Stimulated activated CD4-positive, alpha-beta T cell treated with anti-CD3 and anti-CD28 coated beads, Interleukin-4, amount 100 ng/mL, for 4 hours (primary cell): ENCODE data around the gene COL5A1.

Source experiments
- DNase-seq, 2 experiments: peaks; one replicate each; pipeline ENCODE4 v3.0.0-alpha.2; 2020

The COL5A1 gene

DNA sequence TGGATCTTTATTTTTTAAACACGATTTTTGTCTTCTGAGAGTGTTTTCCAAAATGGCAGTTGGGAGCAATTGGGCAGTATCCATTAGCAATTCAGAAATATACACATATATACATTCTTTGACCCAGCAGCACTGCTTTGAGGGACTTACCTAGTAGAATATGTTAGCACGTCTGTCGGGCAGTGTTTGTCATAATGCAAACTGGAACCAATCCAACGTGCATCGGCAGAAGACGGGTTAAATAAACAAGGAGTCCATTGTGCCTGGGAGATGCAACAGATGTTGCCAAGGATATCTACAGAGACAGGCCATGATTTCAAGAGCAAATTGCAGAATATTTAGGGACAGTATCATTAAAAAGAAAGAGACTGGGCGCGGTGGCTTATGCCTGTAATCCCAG is 107.0 kb downstream of the COL5A1 start:
- DNase-seq = no peak

DNA sequence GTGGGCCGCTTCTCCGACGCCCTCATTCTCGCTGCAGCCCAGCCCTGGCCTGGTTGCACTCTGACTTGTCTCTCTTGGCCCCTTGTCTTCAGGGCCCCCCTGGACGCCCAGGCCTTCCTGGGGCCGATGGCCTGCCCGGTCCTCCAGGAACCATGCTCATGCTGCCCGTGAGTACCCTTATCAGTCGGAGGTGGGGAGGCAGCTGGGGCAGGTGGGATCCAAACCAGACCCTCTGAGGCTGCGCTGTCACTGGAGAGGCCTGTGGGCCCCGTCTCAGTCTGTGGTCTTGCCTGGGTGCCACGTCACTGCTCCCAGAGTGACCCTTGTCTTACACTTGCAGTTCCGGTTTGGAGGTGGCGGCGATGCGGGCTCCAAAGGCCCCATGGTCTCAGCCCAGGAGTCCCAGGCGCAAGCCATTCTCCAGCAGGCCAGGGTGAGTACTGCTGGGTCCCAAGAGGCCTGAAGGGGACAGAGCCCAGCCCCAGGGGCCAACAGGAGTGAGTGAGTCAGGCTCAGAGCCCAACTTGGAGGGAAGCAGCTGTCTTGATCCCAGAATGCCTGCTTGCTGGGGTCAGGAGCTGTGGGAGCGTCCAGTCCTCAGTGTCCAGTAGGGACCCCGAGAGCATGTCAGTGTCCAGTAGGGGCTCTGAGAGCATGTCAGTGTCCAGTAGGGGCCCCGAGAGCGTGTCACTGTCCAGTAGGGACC is 109.0 kb downstream of the COL5A1 start:
- no peak for DNase-seq

DNA sequence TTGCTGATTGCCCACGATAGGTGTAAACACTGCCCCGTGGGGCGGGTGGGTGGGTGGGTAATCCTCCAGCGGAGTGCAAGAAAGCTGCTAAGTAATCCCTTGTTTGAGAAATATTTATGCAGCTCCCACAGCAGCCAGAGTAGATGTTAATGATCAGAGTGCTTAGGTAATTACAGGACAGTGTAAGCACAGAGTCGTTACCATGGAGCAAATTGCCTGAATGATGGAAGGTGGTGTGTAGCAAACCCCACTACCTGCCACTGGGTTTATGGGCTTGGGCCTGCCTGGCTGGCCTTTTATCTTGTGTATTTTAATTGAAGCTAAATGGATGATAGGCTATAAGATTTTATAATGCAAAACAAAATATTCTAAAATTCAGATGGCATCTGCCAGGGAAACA is 110.0 kb downstream of the COL5A1 start:
- no peak for DNase-seq

DNA sequence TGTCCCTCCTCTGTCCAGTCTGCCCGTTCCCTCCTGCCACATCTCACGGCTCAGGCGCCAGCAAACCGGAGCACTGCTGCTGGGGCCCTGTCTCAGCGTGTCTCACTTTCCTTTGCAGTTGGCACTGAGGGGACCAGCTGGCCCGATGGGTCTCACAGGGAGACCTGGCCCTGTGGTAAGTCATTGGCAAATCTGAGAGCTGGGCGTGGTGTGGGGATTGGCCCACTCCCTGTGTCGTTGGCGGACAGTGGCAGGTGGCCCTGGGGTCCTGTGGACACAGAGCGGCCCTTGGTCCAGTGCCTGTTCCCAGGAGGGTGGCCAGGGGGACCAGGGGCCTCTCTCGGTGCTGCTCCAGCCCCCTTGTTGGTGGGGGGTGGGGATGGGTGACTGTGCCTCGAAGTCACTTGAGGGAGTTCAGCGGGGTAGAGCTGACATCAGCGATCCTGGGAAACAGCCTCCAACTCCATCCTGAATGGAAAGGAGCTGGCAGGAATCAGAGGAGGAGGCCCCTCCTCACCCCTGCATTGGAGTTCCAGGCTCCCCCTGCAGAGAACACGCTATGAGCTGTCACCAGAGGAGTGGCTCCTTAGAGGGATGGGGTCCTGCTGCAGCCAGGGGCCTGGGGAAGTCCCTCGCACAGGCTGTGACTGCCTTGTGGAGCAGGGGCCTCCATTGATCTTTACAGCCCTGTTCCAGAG is 111.0 kb downstream of the COL5A1 start:
- no peak for DNase-seq

DNA sequence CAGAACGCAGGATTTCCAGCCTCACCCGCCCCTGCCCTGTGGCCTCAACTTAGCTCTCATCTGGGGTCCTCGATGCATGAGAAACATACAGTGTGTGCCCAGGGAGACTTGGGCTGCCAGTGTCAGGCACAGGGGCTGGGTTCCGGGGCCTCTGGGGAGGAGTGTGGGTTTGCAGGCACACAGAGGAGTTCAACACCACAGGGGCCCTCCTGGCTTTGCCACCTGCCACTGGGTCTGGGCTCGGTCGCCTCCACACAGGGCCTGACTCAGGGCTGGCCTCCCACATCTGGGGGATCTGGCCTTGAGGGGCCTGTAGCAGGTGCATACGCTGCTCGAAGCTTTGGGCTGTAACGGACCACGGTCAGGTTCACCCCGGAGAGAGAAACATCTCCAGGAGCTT is 111.6 kb downstream of the COL5A1 start:
- DNase-seq = no peak

DNA sequence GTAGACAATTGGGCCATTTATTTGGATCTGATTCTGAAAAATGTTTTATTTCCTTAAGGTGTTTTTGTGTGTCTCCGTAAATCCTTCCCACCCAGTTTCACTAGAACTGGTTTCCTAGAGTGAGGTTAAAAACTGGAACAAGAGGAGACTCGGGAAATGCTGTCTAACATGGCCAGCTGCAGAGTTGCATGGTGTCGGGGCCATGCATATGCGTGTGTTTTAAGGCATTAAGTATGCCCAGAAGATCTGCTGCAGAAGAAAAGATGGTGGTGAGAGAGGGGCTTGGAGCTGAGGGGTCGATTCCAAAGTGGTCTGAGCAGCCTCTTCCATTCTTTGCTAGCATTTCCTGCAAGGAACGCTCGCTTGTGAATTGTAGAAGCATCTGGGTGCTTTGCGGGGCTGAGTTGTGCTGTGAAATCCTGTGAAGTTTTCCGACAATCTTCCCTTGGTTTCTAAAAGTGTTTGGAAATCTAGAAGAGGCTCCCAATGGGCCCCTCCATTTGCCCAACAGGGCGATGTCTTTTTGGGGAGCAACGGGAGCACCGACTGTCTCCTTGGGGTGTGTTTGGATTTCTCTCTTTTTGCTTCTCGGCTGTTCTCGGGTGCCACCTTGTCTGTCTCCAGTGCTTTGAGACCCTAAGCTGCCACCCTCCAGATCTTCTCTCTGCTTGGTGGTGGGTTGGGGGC is 113.8 kb downstream of the COL5A1 start:
- DNase-seq = no peak

DNA sequence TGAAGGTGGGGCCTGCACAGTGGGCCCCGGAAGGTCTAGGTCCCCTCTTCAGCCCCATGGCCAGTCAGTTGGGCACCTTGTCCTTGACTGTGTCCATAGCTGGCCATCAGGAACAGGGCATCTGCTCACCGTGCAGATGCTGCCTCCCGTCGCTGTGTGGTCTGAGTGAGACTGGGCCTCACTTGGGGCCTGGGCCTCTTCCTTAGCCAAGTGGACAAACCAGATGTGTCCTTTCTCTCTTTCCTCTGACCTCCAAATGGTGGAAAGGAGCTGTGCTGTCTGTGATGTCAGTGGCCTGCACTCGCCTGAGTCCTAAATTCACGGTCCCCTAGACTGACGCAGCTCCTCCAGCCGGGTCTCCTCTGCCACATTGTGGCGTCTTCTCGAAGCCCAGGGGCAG is 114.5 kb downstream of the COL5A1 start:
- DNase-seq = no peak

DNA sequence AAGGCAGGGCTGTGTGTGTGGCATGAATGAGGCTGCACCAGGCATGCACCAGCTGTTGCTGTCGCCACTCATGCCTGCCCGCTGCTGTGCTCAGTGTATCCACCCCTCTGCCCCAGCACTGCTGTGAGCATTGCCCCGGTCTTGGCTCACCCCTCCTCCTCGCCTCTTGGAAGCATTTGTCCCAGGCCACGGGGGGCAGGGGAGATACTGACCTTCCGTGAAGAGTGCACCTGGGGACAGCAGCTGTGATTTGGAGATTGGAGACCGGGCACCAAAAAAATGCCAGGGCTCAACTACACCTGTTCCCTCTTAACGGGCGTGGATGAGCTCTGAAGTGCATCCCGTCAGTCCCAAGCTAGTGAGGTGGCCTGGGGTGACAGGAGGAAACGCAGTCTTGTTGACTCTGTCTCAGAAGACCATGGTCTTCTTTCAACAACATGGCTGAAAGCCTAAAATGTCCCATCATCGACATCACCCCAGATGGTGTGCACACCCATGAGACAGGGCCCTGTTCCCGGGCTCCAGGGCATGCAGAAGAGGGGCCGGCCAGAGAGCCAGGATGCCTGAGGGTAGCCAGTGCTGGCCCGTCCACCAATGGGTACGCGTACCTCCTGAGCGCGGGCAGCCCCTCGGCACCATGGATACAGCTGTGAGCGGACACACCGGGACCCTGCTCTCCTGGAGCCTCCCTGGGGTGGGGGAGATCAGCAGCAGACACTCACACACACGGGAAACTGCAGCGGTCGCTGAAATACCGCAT is 115.8 kb downstream of the COL5A1 start:
- DNase-seq = no peak

DNA sequence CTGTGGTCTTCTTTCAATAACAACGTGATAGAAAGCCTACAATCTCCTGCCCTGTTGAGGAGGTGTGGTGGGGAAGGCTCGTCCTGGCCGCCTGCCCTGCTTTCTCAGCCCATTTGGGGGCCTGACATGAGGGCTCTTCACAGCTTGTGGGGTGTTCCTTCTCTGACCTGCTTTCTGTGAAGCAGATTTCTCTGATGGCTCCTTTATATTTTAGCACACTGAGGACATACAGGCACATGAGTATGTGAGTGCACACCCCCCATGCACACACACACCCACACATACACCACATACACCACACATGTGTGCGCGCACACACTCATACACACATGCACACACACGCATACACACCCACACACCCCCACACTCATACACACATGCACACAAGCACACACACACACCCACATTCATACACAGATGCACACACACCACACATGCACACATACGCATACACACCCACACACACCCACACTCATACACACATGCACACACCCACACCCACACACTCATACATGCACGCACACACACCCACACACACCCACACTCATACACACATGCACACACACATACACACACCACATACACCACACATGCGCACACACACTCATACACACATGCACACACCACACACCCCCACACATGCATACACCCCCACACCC is 117.5 kb downstream of the COL5A1 start:
- DNase-seq = no peak

DNA sequence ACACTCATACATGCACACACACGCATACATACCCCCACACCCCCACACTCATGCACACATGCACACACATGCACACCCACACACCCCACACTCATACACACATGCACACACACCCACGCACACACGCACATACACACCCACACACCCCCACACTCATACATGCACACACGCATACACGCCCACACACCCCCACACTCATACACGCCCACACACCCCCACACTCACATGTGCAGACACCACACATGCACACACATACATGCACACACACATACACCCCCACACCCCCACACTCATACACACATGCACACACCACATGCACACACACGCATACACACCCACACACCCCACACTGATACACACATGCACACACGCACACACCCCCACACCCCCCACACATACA is 118.3 kb downstream of the COL5A1 start:
- no peak for DNase-seq

DNA sequence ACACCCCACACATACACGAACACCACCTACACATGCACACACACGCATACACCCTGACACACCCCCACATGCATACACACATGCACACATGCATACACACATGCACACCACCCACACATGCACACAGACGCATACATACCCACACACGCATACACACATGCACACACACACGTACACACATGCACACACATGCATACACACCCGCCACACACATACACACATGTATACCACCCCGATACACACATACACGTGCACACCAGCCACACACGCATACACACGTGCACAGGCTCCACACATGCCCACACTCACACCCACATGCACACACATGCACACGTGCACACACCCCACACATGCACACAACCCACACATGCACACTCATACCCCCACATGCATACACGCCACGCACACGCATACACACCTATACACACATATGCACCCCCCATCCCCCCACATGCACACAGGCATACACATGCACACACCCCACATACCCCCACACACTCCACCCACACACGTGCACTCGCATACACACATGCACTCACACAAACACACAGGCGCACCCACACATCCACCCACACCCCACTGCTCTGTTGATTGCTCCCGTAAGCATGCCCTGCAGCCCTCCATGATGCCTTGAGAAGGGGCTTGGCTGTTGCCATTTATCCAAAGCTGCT is 119.3 kb downstream of the COL5A1 start:
- no peak for DNase-seq

DNA sequence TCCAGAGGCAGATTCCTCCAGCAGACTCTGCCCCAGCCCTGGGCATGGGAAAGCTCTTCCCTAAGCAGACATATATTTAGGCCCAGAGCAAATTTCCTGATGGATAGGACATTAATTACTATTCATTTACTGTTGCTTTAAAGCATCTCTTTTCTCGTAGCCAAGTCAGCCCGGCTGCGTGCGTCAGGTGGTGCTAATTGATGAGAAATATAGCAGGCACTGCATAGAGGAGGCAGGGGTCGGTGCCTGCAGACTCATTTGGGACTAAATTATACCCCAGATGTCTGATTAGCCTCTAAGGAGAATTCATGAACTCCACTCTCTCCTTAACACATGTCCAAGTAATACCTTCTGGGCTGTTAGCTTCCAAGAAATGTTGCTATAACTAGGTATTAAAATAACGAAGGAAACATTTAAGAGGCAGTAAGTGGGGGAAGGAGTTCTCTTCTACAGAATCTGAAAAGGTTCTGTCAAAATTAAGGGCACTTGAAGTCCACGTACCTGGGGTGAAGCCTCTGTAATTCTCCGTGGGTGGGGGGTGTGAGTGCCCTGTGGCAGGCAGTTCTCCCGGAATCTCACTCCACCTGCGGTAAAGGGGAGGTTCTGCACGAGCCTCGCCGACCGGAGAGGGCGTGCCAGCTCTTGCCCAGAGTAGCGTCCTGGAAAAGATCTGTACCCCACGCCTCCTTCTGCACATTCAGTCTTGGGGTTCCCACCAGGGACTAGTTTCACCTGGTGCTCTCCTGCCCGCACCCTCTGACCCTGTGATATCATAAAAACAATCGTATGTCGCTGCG is 123.1 kb downstream of the COL5A1 start:
- no peak for DNase-seq

DNA sequence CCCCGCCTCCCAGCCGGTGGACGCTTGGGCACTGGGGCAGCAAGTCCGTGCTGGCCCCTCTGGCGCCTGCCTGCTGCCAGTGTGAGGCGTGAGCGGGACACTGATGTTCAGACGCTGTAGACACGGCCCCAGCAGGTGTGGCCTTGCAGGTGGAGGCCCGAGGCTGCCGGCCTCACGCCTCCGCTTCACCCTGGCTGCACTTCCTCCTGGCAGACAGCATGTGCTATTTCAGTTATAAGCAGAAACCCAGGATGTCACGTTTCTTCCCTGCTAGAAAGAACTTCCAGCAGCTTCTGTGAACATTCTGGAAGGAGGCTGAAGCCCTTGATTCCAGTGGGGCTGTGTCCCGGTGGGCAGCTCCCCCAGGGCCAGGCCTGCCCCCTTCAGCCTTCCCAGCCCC is 124.2 kb downstream of the COL5A1 start:
- no peak for DNase-seq

DNA sequence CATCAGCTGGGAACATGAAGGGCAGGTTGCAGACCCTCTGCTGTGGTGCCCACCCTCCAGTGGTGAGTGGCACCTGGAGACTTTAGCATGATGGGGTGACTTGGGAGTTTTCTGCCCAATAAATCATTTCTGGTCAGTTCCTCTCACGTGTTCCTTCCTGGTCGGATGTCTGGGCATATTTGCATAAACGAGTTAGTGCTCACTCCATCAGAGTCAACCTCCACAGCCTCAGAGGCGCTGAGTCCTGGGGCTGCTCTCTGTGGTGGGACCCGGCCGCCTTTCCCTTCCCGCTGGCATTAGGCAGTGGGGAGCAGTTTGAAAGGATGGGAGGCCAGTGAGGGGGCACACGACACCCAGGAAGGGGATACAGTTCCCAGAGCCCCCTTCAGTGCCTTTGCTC is 125.0 kb downstream of the COL5A1 start:
- DNase-seq = no peak

DNA sequence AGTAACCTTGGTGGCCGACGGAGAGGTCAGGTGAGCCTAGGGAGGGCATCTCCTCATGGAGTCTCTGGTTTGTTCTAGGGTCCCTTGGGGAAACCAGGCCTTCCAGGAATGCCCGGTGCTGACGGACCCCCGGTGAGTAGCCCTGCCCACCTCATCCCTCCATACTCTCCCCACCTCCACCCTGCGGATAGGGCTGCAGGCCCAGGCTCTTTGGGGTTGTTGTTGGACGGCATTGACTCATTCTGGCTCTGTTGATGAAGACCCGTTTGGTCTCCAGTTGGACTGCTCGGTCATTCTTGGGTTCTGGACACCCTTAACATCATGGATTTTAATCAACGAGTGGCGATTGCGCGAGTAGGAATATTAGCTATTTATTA is 126.7 kb downstream of the COL5A1 start:
- DNase-seq = no peak

DNA sequence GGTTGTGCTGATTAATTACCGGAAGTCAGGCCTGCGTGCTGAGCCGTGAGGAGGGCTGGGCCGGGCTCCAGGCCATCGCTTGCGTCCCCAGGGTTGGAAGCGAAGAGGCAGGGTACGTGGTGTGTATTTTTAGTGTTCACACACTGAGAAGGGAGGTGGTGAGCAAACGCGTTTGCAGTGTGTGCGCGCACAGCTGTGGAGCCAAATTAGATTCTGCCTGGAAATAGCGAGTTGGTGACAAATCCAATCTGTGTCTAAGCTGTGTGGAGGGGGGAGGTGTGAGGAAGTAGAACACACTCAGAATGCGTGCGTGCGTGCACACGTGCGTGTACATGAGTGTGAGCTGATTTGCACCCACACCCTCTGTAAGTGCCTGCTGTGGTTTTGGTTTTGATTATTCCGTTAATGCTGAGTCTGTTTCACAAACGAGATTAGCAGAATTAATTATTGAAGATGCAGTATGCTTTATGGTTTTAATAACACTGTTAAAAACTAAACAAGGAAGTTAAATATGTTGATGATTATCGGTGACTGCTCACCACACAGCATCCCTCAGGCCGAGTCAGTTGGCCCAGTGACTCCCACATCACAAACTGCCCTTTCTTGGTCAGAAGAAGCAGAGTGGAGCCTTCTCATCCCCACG is 127.2 kb downstream of the COL5A1 start:
- no peak for DNase-seq

DNA sequence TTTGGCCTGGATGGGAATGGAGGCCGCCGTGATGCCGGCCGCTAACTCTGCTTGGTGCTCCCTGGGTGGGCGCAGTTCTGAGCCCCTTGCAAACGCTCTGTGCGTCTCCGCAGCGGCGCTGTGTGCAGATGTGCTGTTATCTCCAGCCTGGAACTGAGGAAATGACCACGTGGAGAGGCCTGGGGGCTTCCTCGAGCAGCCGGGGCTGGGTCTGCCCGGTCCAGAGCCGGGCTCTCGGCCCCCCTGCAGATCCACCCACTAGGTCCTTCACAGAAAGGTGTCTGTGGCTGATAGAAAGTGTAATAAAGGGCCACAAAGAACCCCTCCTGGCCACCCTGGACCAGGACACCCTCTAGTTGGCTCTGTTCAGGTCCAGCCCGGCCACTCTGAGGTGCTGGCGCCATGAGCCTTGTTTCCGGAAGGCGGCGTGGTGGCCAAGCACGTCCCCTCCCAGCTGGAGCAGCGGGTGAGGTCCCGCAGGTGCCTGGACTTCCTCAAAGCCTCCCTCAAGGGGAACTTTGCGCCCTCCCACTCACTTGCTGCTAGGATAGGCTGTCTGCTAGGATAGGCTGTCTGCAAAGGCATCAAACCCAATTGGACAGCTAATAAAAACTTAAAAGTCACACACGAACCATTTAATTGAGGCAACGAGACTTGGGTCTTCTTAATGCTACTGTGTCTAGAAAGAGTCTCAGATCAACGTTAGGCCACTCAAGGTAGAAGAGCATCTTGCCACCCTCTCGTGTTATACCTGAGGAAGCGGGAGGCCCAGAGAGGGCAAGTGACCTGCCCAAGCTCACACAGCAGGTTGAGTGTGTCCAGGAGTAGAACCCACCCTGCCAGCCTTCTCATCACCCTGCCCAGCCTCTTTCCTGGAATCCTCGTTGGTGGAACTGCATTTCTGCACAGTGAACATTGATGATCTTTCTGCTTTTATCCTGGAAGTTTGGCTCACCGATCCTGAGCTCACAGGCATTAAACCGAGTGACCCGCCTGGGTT is 129.7 kb downstream of the COL5A1 start:
- DNase-seq = no peak

DNA sequence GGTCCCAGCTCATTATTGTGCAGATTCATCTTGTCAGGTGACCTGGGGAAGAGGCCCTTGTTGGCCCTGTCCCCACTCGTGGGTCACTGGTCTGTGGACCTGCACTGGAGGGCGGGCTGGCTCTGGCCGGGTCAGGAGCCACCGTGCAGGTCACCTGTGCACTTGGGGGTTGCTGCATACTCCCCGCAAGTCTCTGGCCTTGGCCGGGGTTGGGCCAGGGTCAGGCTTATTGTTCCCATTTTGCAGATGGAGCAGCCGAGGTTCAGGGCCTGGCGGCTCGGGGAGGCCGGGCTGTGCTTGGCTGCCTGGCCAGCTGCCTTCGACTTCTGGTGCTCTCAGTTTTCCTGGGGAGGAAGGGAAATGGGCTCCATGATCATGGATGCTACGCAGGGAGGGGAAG is 130.7 kb downstream of the COL5A1 start:
- DNase-seq = no peak

DNA sequence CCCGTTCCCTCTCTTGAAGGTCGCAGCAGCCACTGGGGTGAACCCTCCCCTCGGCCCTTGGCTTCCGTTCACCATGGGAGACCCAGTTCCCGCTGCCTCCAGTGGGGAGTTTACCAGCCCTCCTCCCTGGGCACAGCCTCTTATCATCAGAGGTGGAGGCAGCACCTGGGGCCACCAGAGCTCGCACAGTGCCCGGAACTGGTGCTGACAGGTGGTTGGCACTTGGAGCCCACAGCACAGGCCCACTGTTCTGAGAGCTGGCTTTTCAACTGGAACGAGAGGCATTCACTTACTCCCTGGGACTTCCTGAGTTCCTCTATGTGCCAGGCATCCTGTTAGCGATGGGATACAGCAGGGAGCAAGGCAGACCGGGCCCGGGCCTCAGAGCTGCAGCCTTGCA is 132.2 kb downstream of the COL5A1 start:
- DNase-seq = no peak

DNA sequence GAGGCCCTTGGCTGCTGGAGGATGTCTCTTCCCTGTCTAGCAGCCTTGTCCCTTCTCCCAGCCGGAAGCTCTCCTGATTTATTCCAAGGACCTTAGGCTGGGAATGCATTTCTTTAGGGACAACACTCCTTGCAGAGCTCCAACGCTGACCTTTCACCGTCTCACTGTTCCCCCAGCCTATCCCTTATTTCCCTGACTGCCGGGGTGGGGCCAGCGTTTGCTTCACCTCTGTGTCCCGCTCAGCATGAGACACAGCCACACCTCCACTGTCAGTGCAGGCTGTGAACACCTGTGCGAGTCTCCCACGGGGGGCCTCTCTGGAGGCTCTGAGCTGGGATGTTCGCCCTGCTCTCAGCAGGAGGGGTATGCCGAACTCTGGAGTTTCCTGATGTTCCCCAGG is 132.8 kb downstream of the COL5A1 start:
- DNase-seq = no peak
